Endothelial cell (in vitro differentiated cells): ENCODE data around the gene RAP1GAP. TPM values are rescaled to one million over a fixed set of nuclear protein-coding genes. Genes with fewer than 3 reads are reported as not detected.

Experiments
- DNase-seq: peaks from one replicate; pipeline ENCODE4 v3.0.0; 2021; ENCODE audit warnings: low spot score
- H3K27ac Mint-ChIP-seq: one replicate; pipeline ENCODE4 v1.8.0; 2021; ENCODE audit warnings: mixed read lengths, inconsistent platforms; ENCODE audit not compliant: unreplicated experiment
- H3K27me3 Mint-ChIP-seq: one replicate; pipeline ENCODE4 v1.8.0; 2021; ENCODE audit warnings: mild to moderate bottlenecking, moderate library complexity, mixed read lengths, inconsistent platforms; ENCODE audit not compliant: unreplicated experiment
- H3K36me3 Mint-ChIP-seq: one replicate; pipeline ENCODE4 v1.8.0; 2021; ENCODE audit warnings: mild to moderate bottlenecking, low read depth, mixed read lengths, inconsistent platforms; ENCODE audit not compliant: unreplicated experiment
- H3K4me1 Mint-ChIP-seq: one replicate; pipeline ENCODE4 v1.8.0; 2021; ENCODE audit warnings: mild to moderate bottlenecking, mixed read lengths, inconsistent platforms; ENCODE audit not compliant: unreplicated experiment
- H3K4me3 Mint-ChIP-seq: one replicate; pipeline ENCODE4 v1.8.0; 2021; ENCODE audit warnings: mild to moderate bottlenecking, mixed read lengths, inconsistent platforms; ENCODE audit not compliant: unreplicated experiment
- H3K9me3 Mint-ChIP-seq: one replicate; pipeline ENCODE4 v1.8.0; 2021; ENCODE audit warnings: mixed read lengths, inconsistent platforms; ENCODE audit not compliant: unreplicated experiment
- total RNA-seq: library from RNA; stranded (reverse); fragmentation: NEBNext Ultra II Directional; extraction: Animal tissue kit (Norgen Biotek cat#: 25700); gene quantifications from one replicate; pipeline ENCODE4 v1.2.1, GENCODE V29; 2021; ENCODE audit not compliant: unreplicated experiment
- TF ChIP-seq, protein P1 (sequence below): fragments of 200-600 bp; sonication (generic); IDR thresholded peaks from one replicate; pipeline ENCODE4 v1.5.0; 2021; ENCODE audit warnings: antibody characterized with exemption; ENCODE audit not compliant: unreplicated experiment

RAP1GAP gene
- total RNA-seq, 1 donor from 2014 or later = 0.56 TPM

GRCh38 chr1:21645550-21645949, 23.6 kb downstream of the RAP1GAP start:
- H3K36me3 Mint-ChIP-seq = peaks cover 3% of the 10 kb centered on the region
- no peaks in the 10 kb centered on the region for H3K4me1 Mint-ChIP-seq
- H3K9me3 Mint-ChIP-seq = no peaks in the 10 kb centered on the region
- no peak overlapping the region for H3K4me3 Mint-ChIP-seq
- H3K27me3 Mint-ChIP-seq = peaks cover 13% of the 10 kb centered on the region
- H3K27ac Mint-ChIP-seq = no peak overlapping the region
- no peak for DNase-seq
- TF ChIP-seq, protein P1, sequence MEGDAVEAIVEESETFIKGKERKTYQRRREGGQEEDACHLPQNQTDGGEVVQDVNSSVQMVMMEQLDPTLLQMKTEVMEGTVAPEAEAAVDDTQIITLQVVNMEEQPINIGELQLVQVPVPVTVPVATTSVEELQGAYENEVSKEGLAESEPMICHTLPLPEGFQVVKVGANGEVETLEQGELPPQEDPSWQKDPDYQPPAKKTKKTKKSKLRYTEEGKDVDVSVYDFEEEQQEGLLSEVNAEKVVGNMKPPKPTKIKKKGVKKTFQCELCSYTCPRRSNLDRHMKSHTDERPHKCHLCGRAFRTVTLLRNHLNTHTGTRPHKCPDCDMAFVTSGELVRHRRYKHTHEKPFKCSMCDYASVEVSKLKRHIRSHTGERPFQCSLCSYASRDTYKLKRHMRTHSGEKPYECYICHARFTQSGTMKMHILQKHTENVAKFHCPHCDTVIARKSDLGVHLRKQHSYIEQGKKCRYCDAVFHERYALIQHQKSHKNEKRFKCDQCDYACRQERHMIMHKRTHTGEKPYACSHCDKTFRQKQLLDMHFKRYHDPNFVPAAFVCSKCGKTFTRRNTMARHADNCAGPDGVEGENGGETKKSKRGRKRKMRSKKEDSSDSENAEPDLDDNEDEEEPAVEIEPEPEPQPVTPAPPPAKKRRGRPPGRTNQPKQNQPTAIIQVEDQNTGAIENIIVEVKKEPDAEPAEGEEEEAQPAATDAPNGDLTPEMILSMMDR = no peak

GRCh38 chr1:21644906-21645305, 24.3 kb downstream of the RAP1GAP start:
- TF ChIP-seq, protein P1 = no peak
- no peaks in the 10 kb centered on the region for H3K9me3 Mint-ChIP-seq
- H3K4me3 Mint-ChIP-seq = no peak overlapping the region
- H3K36me3 Mint-ChIP-seq = peaks cover 3% of the 10 kb centered on the region
- H3K4me1 Mint-ChIP-seq = no peaks in the 10 kb centered on the region
- H3K27ac Mint-ChIP-seq = no peak overlapping the region
- H3K27me3 Mint-ChIP-seq = peaks cover 13% of the 10 kb centered on the region
- no peak for DNase-seq

GRCh38 chr1:21644348-21644747, 24.8 kb downstream of the RAP1GAP start:
- peaks cover 3% of the 10 kb centered on the region for H3K36me3 Mint-ChIP-seq
- no peak overlapping the region for H3K4me3 Mint-ChIP-seq
- peaks cover 9% of the 10 kb centered on the region for H3K27me3 Mint-ChIP-seq
- no peak overlapping the region for H3K27ac Mint-ChIP-seq
- H3K9me3 Mint-ChIP-seq = no peaks in the 10 kb centered on the region
- DNase-seq = no peak
- TF ChIP-seq, protein P1 = no peak
- no peaks in the 10 kb centered on the region for H3K4me1 Mint-ChIP-seq

DNA sequence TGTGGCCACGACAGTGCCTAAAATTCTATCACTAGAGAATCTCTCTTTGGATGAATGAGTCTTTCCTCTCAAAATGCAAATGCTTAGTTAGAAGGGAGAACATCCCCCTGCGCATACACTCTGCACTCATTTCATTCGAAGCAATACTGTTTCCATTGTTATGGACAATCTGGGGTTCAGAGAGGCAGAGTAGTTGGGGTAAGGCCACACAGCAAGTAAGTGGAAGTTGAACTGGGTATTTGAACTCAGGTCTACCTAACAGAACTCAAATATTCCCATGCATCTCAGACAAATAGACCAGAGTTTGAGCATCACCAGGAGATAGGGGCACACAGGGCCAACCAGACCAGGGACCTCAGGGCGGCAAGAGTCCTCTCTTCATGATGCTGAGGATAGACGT, 25.5 kb downstream of the RAP1GAP start:
- H3K9me3 Mint-ChIP-seq = no peaks in the 10 kb centered on the region
- H3K27me3 Mint-ChIP-seq = peaks cover 7% of the 10 kb centered on the region
- peaks cover 3% of the 10 kb centered on the region for H3K36me3 Mint-ChIP-seq
- H3K4me1 Mint-ChIP-seq = no peaks in the 10 kb centered on the region
- DNase-seq = no peak
- H3K4me3 Mint-ChIP-seq = no peak overlapping the region
- no peak overlapping the region for H3K27ac Mint-ChIP-seq
- TF ChIP-seq, protein P1 = no peak

- no peak overlapping the region for H3K27ac Mint-ChIP-seq
- no peak overlapping the region for H3K4me3 Mint-ChIP-seq
- H3K4me1 Mint-ChIP-seq = no peaks in the 10 kb centered on the region
- no peaks in the 10 kb centered on the region for H3K9me3 Mint-ChIP-seq
- TF ChIP-seq, protein P1 = no peak
- H3K27me3 Mint-ChIP-seq = peaks cover 7% of the 10 kb centered on the region
- H3K36me3 Mint-ChIP-seq = peaks cover 3% of the 10 kb centered on the region
- no peak for DNase-seq
These were observed 27.0 kb downstream of the RAP1GAP start for GRCh38 chr1:21641967-21642739.
